GM21423 (cell line): ENCODE results near the gene CFAP45.

ENCODE experiments used
- ATAC-seq: cut with Tn5 transposase; IDR thresholded peaks from one replicate; pipeline ENCODE4 v1.9.1; 2021; ENCODE audit warnings: mild to moderate bottlenecking, moderate library complexity; ENCODE audit not compliant: unreplicated experiment

Gene CFAP45

DNA sequence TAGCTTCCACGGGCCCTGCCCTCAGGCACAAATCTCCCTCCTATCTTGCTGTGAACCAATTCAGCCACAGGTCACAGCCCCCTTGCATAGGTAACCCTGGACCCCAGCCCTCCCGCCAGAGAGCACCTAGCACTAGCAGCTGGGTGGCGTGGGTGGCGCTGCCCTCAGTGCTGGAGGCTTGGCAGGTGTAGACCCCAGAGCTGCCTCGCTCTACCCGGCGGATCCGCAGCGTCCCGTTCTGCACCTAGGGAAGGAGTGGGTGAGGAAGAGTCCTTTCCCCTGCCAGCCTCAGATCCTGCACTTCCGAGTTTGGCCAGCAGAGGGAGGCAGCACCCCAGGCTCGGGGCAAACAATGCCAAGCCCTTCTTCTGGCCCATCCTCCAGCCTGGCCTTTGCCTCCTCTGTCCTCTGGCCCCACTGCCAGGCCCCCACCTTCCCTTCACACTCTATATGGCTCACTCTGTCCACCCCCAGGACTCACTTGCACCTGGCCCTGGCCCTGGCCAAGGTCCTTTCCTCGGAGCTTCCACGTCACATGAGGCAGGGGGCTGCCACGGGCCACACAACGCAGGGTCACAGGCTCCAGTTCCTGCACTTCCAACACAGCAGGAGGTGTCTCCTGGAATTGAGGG is 36.4 kb upstream of the CFAP45 start:
- no peak for ATAC-seq

GRCh38 chr1:159935719-159936272 is 35.8 kb upstream of the CFAP45 start:
- ATAC-seq = no peak

GRCh38 chr1:159935305-159935704 is 35.3 kb upstream of the CFAP45 start:
- ATAC-seq = no peak

DNA sequence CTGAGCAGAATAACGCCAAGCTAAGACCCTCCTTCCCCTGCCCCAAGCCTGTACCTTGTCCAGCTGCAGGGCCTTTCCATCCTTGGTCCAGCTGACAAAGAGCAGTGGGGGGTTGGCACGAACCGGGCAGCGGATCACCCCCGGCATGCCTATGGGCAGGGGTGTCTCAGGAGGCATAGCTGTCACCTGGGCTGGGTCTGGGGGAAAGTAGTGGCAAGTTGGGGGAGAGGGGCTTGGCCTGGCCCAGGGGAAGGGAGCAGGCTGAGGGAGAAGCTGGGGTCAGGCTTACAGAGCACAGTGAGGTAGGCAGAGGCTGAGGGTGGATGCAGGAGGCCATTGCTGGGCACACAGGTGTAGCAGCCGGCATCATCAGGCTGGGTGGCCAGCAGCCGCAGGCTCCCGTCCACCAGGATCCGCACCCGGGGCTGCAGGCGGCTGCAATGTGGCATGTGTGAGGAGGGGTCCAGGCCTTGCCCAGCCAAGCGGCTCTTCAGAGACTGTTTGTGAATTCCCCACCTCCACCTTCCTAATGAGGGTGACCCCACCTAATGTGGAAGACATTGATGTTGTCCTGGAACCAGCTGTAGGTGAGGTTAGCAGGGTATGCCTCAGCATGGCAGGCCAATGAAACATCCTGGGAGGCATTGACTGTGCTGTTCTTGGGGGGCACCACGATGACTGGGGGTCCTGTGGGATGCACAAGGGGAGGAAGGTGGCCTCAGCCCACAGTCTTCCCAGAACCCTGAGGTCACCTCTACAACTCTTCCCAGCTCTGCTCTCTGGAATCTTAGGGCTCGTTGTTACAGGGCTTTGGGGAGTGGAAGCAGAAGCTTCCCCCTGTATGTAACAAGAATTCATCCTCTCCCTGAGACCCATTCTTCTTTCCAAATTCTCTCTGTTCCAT is 34.4 kb upstream of the CFAP45 start:
- ATAC-seq = no peak

DNA sequence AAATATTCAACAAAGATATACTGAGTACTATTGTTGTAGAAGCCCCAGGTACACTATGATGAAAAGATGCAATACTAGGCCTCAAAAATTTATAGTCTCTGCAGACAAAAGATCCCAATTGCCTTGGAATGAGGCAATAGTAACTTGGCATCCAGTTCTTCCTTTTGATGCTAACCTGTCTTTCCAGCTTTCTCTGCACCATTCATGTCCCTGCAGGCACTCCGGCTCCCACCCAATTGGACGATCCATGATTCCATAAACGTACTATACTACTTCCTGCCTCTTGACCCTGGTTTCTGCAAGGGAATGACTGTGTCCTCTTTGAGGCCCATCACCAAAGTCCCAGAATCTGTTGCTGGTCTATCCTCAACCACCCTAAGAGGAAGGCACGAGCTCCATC is 33.4 kb upstream of the CFAP45 start:
- no peak for ATAC-seq

GRCh38 chr1:159932296-159933285 is 32.6 kb upstream of the CFAP45 start:
- ATAC-seq = no peak

- ATAC-seq = no peak
These were observed 31.8 kb upstream of the CFAP45 start for GRCh38 chr1:159931795-159932173.

GRCh38 chr1:159931101-159931794 is 31.3 kb upstream of the CFAP45 start:
- ATAC-seq = no peak

DNA sequence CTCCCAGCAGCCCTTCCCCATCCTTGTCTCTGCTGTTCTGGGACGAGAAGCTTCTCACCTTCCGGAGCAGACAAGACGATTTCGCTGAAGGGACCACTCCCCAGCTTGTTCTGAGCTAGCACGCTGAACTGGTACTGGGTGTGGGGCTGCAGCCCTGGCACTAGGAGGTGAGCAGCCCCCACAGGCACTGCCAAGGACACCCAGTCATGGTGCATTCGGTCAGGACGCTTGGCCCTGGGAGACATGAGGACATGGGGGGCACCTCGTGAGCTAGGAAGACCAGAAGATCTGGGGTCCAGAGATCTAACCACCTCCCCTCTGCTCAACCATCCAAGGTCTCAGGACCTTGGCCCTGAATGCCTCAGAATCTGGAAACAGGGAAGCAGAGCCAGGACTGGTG is 30.7 kb upstream of the CFAP45 start:
- no peak for ATAC-seq

GRCh38 chr1:159930216-159930615 is 30.3 kb upstream of the CFAP45 start:
- no peak for ATAC-seq

DNA sequence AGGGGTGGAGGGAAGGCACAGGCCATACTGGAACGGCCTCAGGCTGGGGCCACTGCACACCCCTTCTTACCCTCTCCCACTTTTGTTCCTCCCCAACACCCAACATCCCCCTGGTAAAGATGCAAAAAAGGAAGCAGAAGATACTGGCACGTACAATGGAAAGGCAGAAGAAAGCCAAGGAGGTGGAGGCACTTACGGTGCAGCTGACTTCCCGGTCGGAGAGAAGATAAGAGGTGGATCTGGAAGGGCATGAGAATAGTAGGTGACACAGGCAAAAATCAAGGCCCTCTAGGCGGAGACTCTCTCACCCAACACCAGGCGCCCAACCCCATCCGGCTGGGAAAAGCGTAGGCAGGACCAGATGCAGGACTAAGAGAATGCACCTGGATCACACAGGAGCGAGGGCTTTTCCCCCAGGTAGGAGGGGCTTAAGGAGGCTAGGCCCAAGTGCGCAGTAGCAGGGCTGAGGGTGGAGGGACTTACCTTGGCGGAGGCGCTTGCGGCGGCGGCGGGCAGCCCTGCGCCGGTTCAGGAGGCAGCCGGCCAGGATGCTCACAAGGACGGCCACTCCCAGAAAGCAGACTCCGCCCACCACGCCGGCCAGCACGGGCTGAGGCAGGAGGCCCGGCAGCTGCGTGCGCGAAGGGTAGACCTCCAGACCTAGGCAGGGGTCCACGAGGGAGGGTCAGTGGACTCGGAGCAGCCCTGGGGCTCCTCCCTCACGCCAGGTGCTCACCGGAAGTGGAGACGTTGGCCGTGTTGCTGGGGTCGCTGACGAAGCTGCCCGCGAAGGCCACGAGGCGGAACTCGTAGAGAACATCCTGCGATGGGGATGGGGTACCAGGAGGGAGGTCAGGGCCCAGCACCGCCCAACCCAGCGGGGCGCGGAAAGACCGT is 29.4 kb upstream of the CFAP45 start:
- ATAC-seq = no peak

- no peak for ATAC-seq
These were observed 28.6 kb upstream of the CFAP45 start for GRCh38 chr1:159928491-159929050.

GRCh38 chr1:159927849-159928431 is 28.0 kb upstream of the CFAP45 start:
- ATAC-seq = no peak

- ATAC-seq = no peak
These were observed 27.4 kb upstream of the CFAP45 start for GRCh38 chr1:159927211-159927848.

- peak; percentile 2 for ATAC-seq
These were observed 25.7 kb upstream of the CFAP45 start for GRCh38 chr1:159925719-159926078.

- ATAC-seq = peak; percentile 56
These were observed 25.1 kb upstream of the CFAP45 start, which contains the start of gene TAGLN2 for GRCh38 chr1:159924791-159925718. Gene TAGLN2, minus strand, starts transcription at chr1:159925507. Its CDS starts 4,998 bp downstream, at chr1:159920509.
